Ascending aorta (tissue), 2 donors: Measurements from ENCODE around the gene ATP2A1. TPM values are rescaled to one million over a fixed set of nuclear protein-coding genes. Genes with fewer than 3 reads are reported as not detected.

ENCODE experiments used
- DNase-seq, 2 donors: peaks; one replicate each; pipeline ENCODE4 v3.0.0-alpha.2; 2019; ENCODE audit warnings: low spot score in 2 of 2
- H3K27ac ChIP-seq, 2 donors: fragments of 200-600 bp; sonication (generic); one replicate each; pipeline ENCODE4 v1.5.1; 2016 to 2017; ENCODE audit warnings: mild to moderate bottlenecking in 1 of 2
- H3K27me3 ChIP-seq: fragments of 200-600 bp; sonication (generic); one replicate; pipeline ENCODE4 v1.5.1; 2017
- H3K36me3 ChIP-seq, 2 donors: fragments of 200-600 bp; sonication (generic); one replicate each; pipeline ENCODE4 v1.5.1; 2016
- H3K4me1 ChIP-seq, 2 donors: fragments of 200-600 bp; sonication (generic); one replicate each; pipeline ENCODE4 v1.5.1; 2016 to 2017; ENCODE audit warnings: mild to moderate bottlenecking in 1 of 2
- H3K4me3 ChIP-seq, 2 donors: fragments of 200-600 bp; sonication (generic); one replicate each; pipeline ENCODE4 v1.5.1; 2016 to 2017; ENCODE audit warnings: mild to moderate bottlenecking in 1 of 2
- H3K9me3 ChIP-seq, 2 donors: fragments of 200-600 bp; sonication (generic); one replicate each; pipeline ENCODE4 v1.5.1; 2016
- intact Hi-C: fragments of 100-400 bp; cut with DNase I; formaldehyde crosslinking; loops from one replicate; pipeline ENCODE4 v1.15.1; 2023
- total RNA-seq: library from RNA; depleted of rRNA; stranded (reverse); fragments of >200 nt; gene quantifications from one replicate; pipeline ENCODE4 v1.1.0, GENCODE V29; 2016
- TF ChIP-seq, protein P1 (sequence below), 3 experiments: fragments of 200-600 bp in 2 of 3; fragments of 450-650 bp in 1 of 3; sonication (generic) in 2 of 3; IDR thresholded peaks; one replicate each; pipeline ENCODE4 v1.5.1; 2016 to 2019; ENCODE audit warnings: antibody characterized with exemption in 3 of 3, mild to moderate bottlenecking in 1 of 3, moderate library complexity in 1 of 3

The ATP2A1 gene
- total RNA-seq: not detected

DNA sequence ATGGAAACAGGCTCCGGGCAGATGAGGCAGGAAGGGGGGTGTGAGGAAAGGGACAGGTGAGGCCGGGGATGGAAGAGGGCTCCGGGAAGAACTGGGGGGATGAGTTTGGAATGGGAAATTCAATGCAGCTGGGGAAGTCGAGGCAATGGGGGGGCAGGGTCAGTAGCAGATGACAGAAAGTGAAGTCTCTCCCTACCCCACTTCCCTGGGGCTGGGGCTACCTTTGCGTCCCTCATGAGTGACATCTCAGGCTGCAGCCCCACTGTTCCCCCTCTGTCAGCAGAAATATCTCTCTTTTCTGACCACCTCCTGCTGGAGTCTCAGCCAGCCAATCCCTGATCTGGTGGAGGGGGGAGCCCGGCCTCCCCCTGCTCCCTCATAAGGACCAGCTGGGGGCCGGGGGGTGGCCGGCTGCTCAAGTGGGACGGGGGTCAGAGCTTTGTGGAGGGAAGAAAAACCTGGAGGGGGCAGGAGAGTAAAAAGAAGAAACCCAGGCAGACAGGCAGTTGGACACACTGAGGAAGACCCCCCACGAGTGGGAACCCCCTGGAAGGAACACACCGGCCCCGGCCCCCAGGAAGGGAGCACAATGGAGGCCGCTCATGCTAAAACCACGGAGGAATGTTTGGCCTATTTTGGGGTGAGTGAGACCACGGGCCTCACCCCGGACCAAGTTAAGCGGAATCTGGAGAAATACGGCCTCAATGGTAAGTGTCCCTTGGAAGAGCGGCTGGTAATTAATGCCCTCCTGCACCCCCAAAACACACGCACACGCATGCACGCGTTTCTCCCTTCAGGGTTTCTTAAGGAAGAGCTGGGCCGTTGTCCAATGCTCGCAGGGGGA, at the start of gene ATP2A1:
ATP2A1 (plus strand) TSS at position 406 of the 844 bp plus-strand sequence; CDS start at position 590, 184 bp downstream.
- H3K36me3 ChIP-seq: peaks cover 0 to 9% of the 10 kb centered on the region in 2 donors
- DNase-seq: no peak
- TF ChIP-seq, protein P1, sequence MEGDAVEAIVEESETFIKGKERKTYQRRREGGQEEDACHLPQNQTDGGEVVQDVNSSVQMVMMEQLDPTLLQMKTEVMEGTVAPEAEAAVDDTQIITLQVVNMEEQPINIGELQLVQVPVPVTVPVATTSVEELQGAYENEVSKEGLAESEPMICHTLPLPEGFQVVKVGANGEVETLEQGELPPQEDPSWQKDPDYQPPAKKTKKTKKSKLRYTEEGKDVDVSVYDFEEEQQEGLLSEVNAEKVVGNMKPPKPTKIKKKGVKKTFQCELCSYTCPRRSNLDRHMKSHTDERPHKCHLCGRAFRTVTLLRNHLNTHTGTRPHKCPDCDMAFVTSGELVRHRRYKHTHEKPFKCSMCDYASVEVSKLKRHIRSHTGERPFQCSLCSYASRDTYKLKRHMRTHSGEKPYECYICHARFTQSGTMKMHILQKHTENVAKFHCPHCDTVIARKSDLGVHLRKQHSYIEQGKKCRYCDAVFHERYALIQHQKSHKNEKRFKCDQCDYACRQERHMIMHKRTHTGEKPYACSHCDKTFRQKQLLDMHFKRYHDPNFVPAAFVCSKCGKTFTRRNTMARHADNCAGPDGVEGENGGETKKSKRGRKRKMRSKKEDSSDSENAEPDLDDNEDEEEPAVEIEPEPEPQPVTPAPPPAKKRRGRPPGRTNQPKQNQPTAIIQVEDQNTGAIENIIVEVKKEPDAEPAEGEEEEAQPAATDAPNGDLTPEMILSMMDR (IDR thresholded peaks at IDR 0.05): no peak
- H3K27ac ChIP-seq: no peak within 1 kb of the TSS
- intact Hi-C loops: loop anchor here (2.0 kb wide), 1 partner anchor 46 kb away; the partner anchor contains the start of gene RABEP2
- no peaks in the 10 kb centered on the region for H3K9me3 ChIP-seq
- peaks cover 9 to 10% of the 10 kb centered on the region in 2 donors for H3K4me1 ChIP-seq
- H3K27me3 ChIP-seq: no peaks in the 10 kb centered on the region
- H3K4me3 ChIP-seq: peak within 1 kb of the TSS; percentile 51 to 79

DNA sequence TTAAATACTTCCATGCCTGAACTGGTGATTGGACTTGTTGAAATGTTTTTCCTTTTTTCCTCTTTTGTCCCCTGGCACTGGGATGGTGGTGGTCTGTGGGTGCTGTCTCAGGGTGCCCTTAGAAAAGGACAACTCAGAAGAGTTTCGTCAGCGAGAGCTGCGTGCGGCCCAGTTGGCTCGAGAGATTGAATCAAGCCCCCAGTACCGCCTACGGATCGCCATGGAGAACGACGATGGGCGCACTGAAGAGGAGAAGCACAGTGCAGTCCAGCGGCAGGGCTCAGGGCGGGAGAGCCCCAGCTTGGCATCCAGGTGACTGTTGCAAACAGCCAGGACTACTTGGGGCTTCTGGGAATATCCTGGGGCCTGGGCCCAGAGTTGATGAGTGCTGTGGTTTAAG, 48.5 kb upstream of the ATP2A1 start:
- H3K9me3 ChIP-seq: no peaks in the 10 kb centered on the region
- H3K36me3 ChIP-seq: peaks cover 89 to 95% of the 10 kb centered on the region in 2 donors
- DNase-seq: no peak
- H3K4me1 ChIP-seq: peaks cover 0 to 13% of the 10 kb centered on the region in 2 donors
- no peak overlapping the region for H3K4me3 ChIP-seq
- intact Hi-C loops: no loop called here
- TF ChIP-seq, protein P1 (IDR thresholded peaks at IDR 0.05): no peak
- H3K27me3 ChIP-seq: no peaks in the 10 kb centered on the region
- no peak overlapping the region for H3K27ac ChIP-seq

DNA sequence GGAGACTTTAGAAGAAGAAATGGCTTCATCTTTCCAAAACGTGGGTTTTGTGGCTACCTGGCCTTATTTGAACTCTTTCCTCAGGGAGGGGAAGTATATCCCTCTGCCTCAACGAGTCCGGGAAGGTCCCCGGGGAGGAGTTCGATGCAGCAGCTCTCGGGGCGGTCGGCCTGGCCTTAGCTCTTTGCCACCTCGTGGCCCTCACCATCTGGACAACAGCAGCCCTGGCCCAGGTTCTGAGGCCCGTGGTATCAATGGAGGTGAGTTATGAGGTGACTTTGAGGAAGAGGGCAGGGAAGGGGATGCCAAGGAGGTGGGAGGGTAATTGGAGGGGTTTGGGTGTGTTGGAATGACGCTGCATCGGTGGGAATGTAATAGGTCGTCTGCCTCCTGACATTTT, 47.8 kb upstream of the ATP2A1 start:
- Histone ChIP-seq H3K4me1 (peaks cover 0 to 5% of the 10 kb centered on the region in 2 donors), H3K27me3 (no peaks in the 10 kb centered on the region), H3K36me3 (peaks cover 97 to 99% of the 10 kb centered on the region in 2 donors), H3K27ac (no peak overlapping the region), H3K4me3 (no peak overlapping the region), H3K9me3 (no peaks in the 10 kb centered on the region)
- DNase-seq: no peak
- intact Hi-C loops: no loop called here
- TF ChIP-seq, protein P1 (IDR thresholded peaks at IDR 0.05): no peak

DNA sequence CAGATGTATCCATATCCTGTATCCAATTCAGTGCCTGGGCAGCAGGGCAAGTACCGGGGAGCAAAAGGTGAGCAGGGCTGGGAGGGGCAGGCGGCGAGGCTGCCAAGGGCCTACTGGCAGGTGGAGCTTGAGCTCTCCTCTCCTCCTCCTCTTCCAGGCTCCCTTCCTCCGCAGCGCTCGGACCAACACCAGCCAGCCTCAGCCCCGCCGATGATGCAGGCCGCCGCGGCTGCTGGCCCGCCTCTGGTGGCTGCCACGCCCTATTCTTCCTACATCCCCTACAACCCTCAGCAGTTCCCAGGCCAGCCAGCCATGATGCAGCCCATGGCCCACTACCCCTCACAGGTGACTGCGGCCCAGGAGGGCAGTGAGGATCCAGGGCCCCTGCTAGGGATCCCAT, 43.9 kb upstream of the ATP2A1 start:
- Histone ChIP-seq H3K27me3 (no peaks in the 10 kb centered on the region), H3K4me1 (no peaks in the 10 kb centered on the region), H3K9me3 (no peaks in the 10 kb centered on the region), H3K4me3 (no peak overlapping the region), H3K27ac (no peak overlapping the region), H3K36me3 (peaks cover 84% of the 10 kb centered on the region in 2 donors)
- no peak for DNase-seq
- TF ChIP-seq, protein P1 (IDR thresholded peaks at IDR 0.05): no peak
- intact Hi-C loops: no loop called here

DNA sequence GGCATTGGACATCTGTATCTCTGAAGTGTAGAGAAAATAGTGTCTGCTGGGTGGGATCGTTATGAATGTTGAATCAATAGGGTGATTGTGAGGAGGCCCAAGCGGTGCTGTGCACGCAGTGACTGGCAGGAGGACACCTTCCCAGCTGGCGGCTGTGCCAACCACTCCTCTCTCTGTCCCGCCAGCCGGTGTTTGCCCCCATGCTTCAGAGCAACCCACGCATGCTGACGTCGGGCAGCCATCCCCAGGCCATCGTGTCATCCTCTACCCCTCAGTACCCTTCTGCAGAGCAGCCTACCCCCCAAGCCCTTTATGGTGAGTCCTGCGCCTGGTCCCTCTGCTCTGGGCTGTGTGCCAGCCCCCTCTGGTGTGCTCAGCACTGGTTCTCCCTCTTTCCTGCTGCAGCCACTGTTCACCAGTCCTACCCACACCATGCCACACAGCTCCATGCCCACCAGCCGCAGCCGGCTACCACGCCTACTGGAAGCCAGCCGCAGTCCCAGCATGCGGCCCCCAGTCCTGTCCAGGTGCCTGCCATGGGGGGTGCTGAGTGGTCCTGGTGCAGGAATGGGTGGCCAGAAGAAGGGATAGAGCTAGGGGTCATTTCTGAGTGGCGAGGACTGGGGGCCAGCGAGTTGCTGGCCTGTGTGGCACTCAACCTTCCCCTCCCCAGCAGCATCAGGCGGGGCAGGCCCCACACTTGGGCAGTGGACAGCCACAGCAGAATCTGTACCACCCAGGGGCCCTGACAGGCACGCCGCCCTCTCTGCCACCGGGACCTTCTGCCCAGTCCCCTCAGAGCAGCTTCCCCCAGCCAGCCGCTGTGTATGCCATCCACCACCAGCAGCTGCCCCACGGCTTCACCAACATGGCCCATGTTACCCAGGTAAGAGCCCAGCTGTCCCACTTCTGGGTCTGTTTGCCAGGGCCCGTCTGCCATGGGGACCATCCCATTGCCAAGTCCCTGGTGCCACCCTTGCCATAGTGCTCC, 43.1 kb upstream of the ATP2A1 start:
- intact Hi-C loops: no loop called here
- Histone ChIP-seq H3K4me1 (no peaks in the 10 kb centered on the region), H3K27ac (no peak overlapping the region), H3K9me3 (no peaks in the 10 kb centered on the region), H3K4me3 (no peak overlapping the region), H3K36me3 (peaks cover 76% of the 10 kb centered on the region in 2 donors), H3K27me3 (no peaks in the 10 kb centered on the region)
- TF ChIP-seq, protein P1 (IDR thresholded peaks at IDR 0.05): no peak
- DNase-seq: no peak
